Progenitor cell of endocrine pancreas (in vitro differentiated cells): ENCODE measurements around the gene PAOX. TPM values are rescaled to one million over a fixed set of nuclear protein-coding genes. Genes with fewer than 3 reads are reported as not detected.
"Not testable (repeated sequence)": the region's sequence is repeated elsewhere in the genome, so short reads cannot be mapped to it uniquely, and the experiment has no call there.

Experiments
- DNase-seq: peaks from one replicate; pipeline ENCODE4 v3.0.0; 2021; ENCODE audit warnings: low spot score; ENCODE audit not compliant: unreplicated experiment
- H3K27ac Mint-ChIP-seq: 2 replicates; pipeline ENCODE4 v1.8.0; 2021; ENCODE audit warnings: mild to moderate bottlenecking, moderate library complexity, mixed read lengths
- H3K27me3 Mint-ChIP-seq: 2 replicates; pipeline ENCODE4 v1.8.0; 2021; ENCODE audit warnings: mixed read lengths
- H3K36me3 Mint-ChIP-seq: 2 replicates; pipeline ENCODE4 v1.8.0; 2022; ENCODE audit warnings: mixed read lengths; ENCODE audit not compliant: insufficient read depth
- H3K4me1 Mint-ChIP-seq: 2 replicates; pipeline ENCODE4 v1.8.0; 2021; ENCODE audit warnings: low read depth, mixed read lengths
- H3K4me3 Mint-ChIP-seq: 2 replicates; pipeline ENCODE4 v1.8.0; 2021; ENCODE audit warnings: low read depth, mild to moderate bottlenecking, moderate library complexity, mixed read lengths
- H3K9me3 Mint-ChIP-seq: 2 replicates; pipeline ENCODE4 v1.8.0; 2021; ENCODE audit warnings: low read depth, mixed read lengths
- total RNA-seq: library from RNA; stranded (reverse); gene quantifications from 2 replicates; pipeline ENCODE4 v1.2.1, GENCODE V29; 2021
- TF ChIP-seq, protein P1 (sequence below): fragments of 200-600 bp; sonication (generic); IDR thresholded peaks from one replicate; pipeline ENCODE4 v1.5.0; 2021; ENCODE audit warnings: antibody characterized with exemption, mild to moderate bottlenecking; ENCODE audit not compliant: unreplicated experiment

Gene PAOX
- total RNA-seq, 1 donor from 2014 or later: 11.9 TPM

DNA sequence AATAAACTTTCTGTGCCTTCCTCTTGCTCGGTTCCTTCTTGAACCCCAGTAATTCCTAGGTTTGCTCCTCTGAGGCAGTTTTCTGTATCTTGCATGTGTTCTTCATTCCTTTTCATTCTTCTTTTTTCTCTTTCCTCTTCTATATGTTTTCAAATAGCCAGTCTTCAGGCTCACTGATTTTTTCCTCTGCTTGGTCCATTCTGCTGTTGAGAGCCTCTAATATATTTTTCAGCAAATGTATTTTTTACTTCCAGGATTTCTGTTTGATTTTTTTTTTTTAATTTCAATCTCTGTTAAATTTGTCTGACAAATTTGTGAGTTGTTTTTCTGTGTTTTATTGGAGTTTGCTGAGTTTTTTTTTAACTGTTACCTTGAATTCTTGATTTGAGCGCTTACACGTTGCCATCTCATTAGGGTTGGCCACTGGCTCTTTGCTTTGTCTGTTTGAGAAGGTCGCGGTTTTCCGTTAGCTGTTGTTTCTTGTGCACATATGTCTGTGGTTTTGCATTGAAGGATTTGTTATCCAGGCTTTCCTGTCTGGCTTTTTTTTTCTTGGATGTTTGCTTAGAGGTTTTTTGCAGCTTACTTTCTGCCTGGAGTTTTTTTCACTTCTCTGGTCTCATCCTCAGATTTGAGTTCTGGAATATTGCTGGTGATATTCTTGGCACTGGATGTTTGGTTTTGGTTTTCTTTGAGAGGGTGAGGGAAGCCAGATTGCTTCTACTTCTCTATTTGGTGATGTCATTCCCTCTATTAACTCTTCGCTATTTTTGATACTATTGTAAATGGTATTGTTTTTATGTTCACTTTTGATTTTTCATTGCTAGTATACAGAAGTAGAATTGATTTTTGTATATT lies 32.7 kb downstream of the PAOX start:
- Mint-ChIP-seq H3K36me3 (peaks cover 83% of the 10 kb centered on the region), H3K4me3 (no peak overlapping the region), H3K27ac (peak overlapping the region; percentile 67), H3K9me3 (peaks cover 65% of the 10 kb centered on the region), H3K27me3 (no peaks in the 10 kb centered on the region), H3K4me1 (no peaks in the 10 kb centered on the region)
- no peak for DNase-seq
- TF ChIP-seq, protein P1, sequence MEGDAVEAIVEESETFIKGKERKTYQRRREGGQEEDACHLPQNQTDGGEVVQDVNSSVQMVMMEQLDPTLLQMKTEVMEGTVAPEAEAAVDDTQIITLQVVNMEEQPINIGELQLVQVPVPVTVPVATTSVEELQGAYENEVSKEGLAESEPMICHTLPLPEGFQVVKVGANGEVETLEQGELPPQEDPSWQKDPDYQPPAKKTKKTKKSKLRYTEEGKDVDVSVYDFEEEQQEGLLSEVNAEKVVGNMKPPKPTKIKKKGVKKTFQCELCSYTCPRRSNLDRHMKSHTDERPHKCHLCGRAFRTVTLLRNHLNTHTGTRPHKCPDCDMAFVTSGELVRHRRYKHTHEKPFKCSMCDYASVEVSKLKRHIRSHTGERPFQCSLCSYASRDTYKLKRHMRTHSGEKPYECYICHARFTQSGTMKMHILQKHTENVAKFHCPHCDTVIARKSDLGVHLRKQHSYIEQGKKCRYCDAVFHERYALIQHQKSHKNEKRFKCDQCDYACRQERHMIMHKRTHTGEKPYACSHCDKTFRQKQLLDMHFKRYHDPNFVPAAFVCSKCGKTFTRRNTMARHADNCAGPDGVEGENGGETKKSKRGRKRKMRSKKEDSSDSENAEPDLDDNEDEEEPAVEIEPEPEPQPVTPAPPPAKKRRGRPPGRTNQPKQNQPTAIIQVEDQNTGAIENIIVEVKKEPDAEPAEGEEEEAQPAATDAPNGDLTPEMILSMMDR: no peak

DNA sequence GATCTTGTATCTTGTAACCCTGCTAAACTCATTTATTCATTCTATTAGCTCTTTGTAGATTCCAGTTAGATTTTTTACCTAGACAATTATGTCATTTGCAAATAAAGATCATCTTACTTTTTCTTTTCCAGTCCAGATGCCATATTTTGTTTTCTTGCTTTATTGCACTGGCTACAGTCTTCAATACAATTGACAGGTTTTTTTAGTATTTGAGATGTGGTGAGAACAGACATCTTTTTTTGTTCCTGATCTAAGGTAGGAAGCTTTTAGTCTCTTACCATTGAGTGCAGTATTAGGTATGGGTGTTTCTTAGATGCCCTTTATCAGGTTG lies 33.3 kb downstream of the PAOX start:
- Mint-ChIP-seq H3K4me1 (no peaks in the 10 kb centered on the region), H3K27me3 (no peaks in the 10 kb centered on the region), H3K9me3 (peaks cover 65% of the 10 kb centered on the region), H3K27ac (no peak overlapping the region), H3K36me3 (peaks cover 77% of the 10 kb centered on the region), H3K4me3 (no peak overlapping the region)
- DNase-seq: no peak
- TF ChIP-seq, protein P1: no peak

DNA sequence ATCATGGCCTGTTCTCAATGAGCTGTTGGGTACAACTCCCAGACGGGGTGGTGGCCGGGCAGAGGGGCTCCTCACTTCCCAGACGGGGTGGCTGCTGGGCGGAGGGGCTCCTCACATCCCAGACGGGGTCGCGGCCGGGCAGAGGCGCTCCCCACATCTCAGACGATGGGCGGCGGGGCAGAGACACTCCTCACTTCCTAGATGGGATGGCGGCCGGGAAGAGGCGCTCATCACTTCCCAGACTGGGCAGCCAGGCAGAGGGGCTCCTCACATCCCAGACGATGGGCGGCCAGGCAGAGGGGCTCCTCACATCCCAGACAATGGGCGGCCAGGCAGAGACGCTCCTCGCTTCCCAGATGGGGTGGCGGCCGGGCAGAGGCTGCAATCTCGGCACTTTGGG lies 35.3 kb downstream of the PAOX start:
- H3K27me3 Mint-ChIP-seq, H3K4me1 Mint-ChIP-seq, H3K4me3 Mint-ChIP-seq, DNase-seq, H3K27ac Mint-ChIP-seq: not testable (repeated sequence)
- Mint-ChIP-seq H3K36me3 (peaks cover 64% of the 10 kb centered on the region), H3K9me3 (peaks cover 48% of the 10 kb centered on the region)

DNA sequence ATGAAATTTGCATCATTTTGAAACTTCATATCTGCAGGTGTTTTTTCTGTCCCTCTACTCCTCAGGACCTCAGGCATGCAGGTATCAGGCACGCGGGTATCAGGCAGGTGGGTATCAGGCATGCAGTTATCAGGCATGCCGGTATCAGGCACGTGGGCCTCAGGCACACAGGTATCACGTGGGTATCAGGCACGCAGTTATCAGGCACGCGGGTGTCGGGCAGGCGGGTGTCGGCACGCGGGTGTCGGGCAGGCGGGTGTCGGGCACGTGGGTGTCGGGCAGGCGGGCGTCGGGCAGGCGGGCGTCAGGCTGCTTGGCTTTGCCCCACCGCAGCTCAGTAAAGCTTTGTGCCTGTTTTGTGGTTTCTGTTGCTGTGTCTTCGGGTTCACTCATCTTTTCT lies 36.7 kb downstream of the PAOX start:
- no peaks in the 10 kb centered on the region for H3K4me1 Mint-ChIP-seq
- H3K27ac Mint-ChIP-seq: no peak overlapping the region
- no peak overlapping the region for H3K4me3 Mint-ChIP-seq
- H3K27me3 Mint-ChIP-seq: no peaks in the 10 kb centered on the region
- TF ChIP-seq, protein P1: no peak
- DNase-seq: no peak
- peaks cover 53% of the 10 kb centered on the region for H3K36me3 Mint-ChIP-seq
- H3K9me3 Mint-ChIP-seq: peaks cover 37% of the 10 kb centered on the region

DNA sequence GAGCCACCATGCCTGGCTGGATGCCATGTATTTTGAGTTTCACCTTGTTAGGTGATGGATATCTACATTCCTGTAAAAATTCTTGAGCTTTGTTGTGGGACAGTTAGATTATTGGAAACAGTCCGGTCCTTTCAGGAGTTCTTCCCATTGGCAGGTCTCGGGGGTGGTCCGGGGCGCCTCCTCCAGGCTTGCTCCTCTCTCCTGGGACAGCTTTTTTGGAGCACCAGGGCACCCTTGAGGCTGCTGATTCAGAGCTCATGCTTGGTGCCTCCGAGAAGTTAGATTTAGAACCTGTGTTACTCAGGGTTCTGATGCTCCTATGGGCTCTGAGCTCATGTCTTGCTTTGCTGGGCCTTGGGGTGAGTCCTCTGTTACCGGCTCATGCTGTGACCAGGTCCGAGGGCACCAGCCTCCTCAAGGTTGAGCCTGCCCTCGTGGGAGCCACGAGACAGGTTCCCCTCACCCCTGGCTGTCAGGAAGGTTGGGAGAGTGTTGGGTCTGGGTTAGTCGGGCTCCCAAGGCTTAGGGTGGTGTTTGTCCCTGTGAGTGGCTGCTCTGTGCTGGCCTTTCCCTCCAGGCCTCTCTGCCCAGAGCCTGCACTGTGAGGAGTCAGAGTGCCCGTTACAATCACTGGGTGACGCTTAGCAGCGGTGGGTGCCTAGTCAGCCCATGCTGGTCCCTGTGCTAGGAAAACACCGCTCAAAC lies 39.4 kb downstream of the PAOX start:
- TF ChIP-seq, protein P1: no peak
- Mint-ChIP-seq H3K27ac (no peak overlapping the region), H3K36me3 (peaks cover 27% of the 10 kb centered on the region), H3K9me3 (peaks cover 13% of the 10 kb centered on the region), H3K4me3 (no peak overlapping the region), H3K4me1 (no peaks in the 10 kb centered on the region), H3K27me3 (peaks cover 8% of the 10 kb centered on the region)
- no peak for DNase-seq
